B cell (primary cell): ENCODE data around the gene PBX1. TPM values are rescaled to one million over a fixed set of nuclear protein-coding genes. Genes with fewer than 3 reads are reported as not detected.

Experiments
- ATAC-seq: fragments of 200-7000 bp; cut with Tn5 transposase; one replicate; pipeline ENCODE4 v1.10.0; 2021; ENCODE audit warnings: low read depth, mild to moderate bottlenecking, moderate number of reproducible peaks, moderate library complexity
- CTCF ChIA-PET: fragments of 350-600 bp; sonication (Branson Sonifier 250); formaldehyde crosslinking; loops from one replicate; lab custom pipeline; 2021; ENCODE audit warnings: antibody characterized with exemption, inconsistent platforms; lab: Charles Lee
- POLR2A ChIA-PET: fragments of 350-600 bp; sonication (Branson Sonifier 250); formaldehyde crosslinking; loops from one replicate; lab custom pipeline; 2021; ENCODE audit warnings: antibody characterized with exemption; lab: Charles Lee
- DNase-seq: peaks from one replicate; pipeline ENCODE4 v3.0.0; 2013
- H2AFZ ChIP-seq: 2 replicates; pipeline ENCODE4 v1.6.1; 2012; ENCODE audit warnings: mild to moderate bottlenecking, low read depth, low read length; ENCODE audit not compliant: insufficient read depth, poor library complexity, severe bottlenecking
- H3K27ac ChIP-seq, 2 donors: 1 replicate in 1 of 2; 2 replicates in 1 of 2; pipeline ENCODE4 v1.5.1; 2012 to 2013; ENCODE audit warnings: low read length in 2 of 2, mild to moderate bottlenecking in 2 of 2, moderate library complexity in 1 of 2
- H3K27me3 ChIP-seq, 4 experiments: fragments of 200-600 bp in 1 of 4; sonication (generic) in 1 of 4; replicated peaks in 1 of 4; 1 replicate in 2 of 4; 2 replicates in 2 of 4; pipeline versions ENCODE4 v1.6.1 to v1.7.0; 2013 to 2016; ENCODE audit warnings: low read length in 3 of 4, mild to moderate bottlenecking in 2 of 4, mixed read lengths in 1 of 4, moderate library complexity in 1 of 4; ENCODE audit not compliant: insufficient read depth in 4 of 4, control insufficient read depth in 3 of 4; ENCODE audit errors: control extremely low read depth in 1 of 4
- H3K36me3 ChIP-seq, 2 experiments: replicated peaks in 1 of 2; 1 replicate in 1 of 2; 2 replicates in 1 of 2; pipeline versions ENCODE4 v1.6.1 to v1.7.1; 2013; ENCODE audit warnings: low read length in 1 of 2; ENCODE audit not compliant: insufficient read depth in 2 of 2, control insufficient read depth in 1 of 2; ENCODE audit errors: control extremely low read depth in 1 of 2, extremely low read depth in 1 of 2
- H3K4me1 ChIP-seq, 2 donors: fragments of 200-600 bp in 1 of 2; sonication (generic) in 1 of 2; 1 replicate in 1 of 2; 2 replicates in 1 of 2; pipeline versions ENCODE4 v1.5.1 to v1.6.1; 2013 to 2017; ENCODE audit warnings: low read length in 2 of 2; ENCODE audit not compliant: control insufficient read depth in 2 of 2, insufficient read depth in 2 of 2
- H3K4me2 ChIP-seq: replicated peaks from 2 replicates; pipeline ENCODE3; 2012; ENCODE audit warnings: mild to moderate bottlenecking, low read depth, low read length; ENCODE audit not compliant: poor library complexity, severe bottlenecking
- H3K4me3 ChIP-seq, 5 experiments: fragments of 200-600 bp in 1 of 5; sonication (generic) in 1 of 5; 1 replicate in 3 of 5; 2 replicates in 2 of 5; pipeline versions ENCODE4 v1.5.1 to v1.7.0; 2011 to 2016; ENCODE audit warnings: low read length in 4 of 5, mild to moderate bottlenecking in 4 of 5, low read depth in 2 of 5, control low read depth in 1 of 5, moderate library complexity in 1 of 5; ENCODE audit not compliant: insufficient read depth in 1 of 5; ENCODE audit errors: control extremely low read depth in 1 of 5, extremely low read depth in 1 of 5
- H3K79me2 ChIP-seq: fragments of 200-600 bp; sonication (generic); one replicate; pipeline ENCODE4 v1.6.0; 2016; ENCODE audit warnings: low read length; ENCODE audit not compliant: control insufficient read depth, insufficient read depth
- H3K9ac ChIP-seq: fragments of 200-600 bp; sonication (generic); 2 replicates; pipeline ENCODE4 v1.6.1; 2017; ENCODE audit warnings: mild to moderate bottlenecking, low read length, moderate library complexity
- H3K9me3 ChIP-seq, 3 donors: one replicate each; pipeline versions ENCODE4 v1.6.1 to v1.7.1; 2013; ENCODE audit warnings: low read length in 2 of 3; ENCODE audit not compliant: control insufficient read depth in 2 of 3, insufficient read depth in 1 of 3; ENCODE audit errors: control extremely low read depth in 1 of 3
- H4K20me1 ChIP-seq: 2 replicates; pipeline ENCODE4 v1.6.0; 2012; ENCODE audit warnings: mild to moderate bottlenecking, low read length; ENCODE audit not compliant: insufficient read depth, control insufficient read depth, poor library complexity, severe bottlenecking
- H3K27ac Mint-ChIP-seq: one replicate; pipeline ENCODE4 v1.8.0; 2021; ENCODE audit warnings: mixed read lengths
- H3K27me3 Mint-ChIP-seq: one replicate; pipeline ENCODE4 v1.8.0; 2021; ENCODE audit warnings: mixed read lengths
- H3K4me1 Mint-ChIP-seq: one replicate; pipeline ENCODE4 v1.8.0; 2021; ENCODE audit warnings: mixed read lengths
- H3K4me3 Mint-ChIP-seq: one replicate; pipeline ENCODE4 v1.8.0; 2021; ENCODE audit warnings: mixed read lengths
- H3K9me3 Mint-ChIP-seq: one replicate; pipeline ENCODE4 v1.8.0; 2022; ENCODE audit warnings: mixed read lengths; ENCODE audit not compliant: insufficient read depth
- CTCF ChIP-seq: fragments of 200-600 bp; IDR thresholded peaks from one replicate; pipeline ENCODE4 v1.8.0; 2022; ENCODE audit warnings: antibody characterized with exemption, mild to moderate bottlenecking
- EZH2 ChIP-seq: IDR thresholded peaks from 2 replicates; pipeline ENCODE4 v1.6.1; 2012; ENCODE audit warnings: borderline replicate concordance, low read depth, mild to moderate bottlenecking, moderate library complexity, low read length; ENCODE audit not compliant: insufficient read depth, poor library complexity, severe bottlenecking
- WGBS: methylation state at CpG from one replicate; pipeline ENCODE4 v1.1.5; 2013; ENCODE audit warnings: missing lambda C conversion rate; ENCODE audit not compliant: insufficient coverage; 5-methylcytosine and 5-hydroxymethylcytosine counted together
- intact Hi-C: fragments of 100-400 bp; cut with micrococcal nuclease; formaldehyde crosslinking; loops from one replicate; pipeline ENCODE4 v1.10.0; 2022
- polyA plus RNA-seq: library from polyadenylated mRNA; depleted of rRNA; stranded (reverse); fragments of >200 nt; gene quantifications from 2 replicates; pipeline ENCODE4 v1.2.3, GENCODE V29; 2012
- total RNA-seq, 2 donors: library from RNA; stranded (reverse); fragments of 120-200 nt in 1 of 2; gene quantifications; 1 replicate in 1 of 2; 2 replicates in 1 of 2; pipeline versions ENCODE4 v1.2.3 to v1.2.4, GENCODE V29; 2013 to 2022

The PBX1 gene
- total and polyA plus RNA-seq, 2 donors (not counting 1 experiment from before 2014, with no cell fraction given) = 0.32 TPM; not detected in 1

GRCh38 chr1:164726235-164726634 lies 167.3 kb downstream of the PBX1 start:
- ChIA-PET CTCF (no interaction called here), POLR2A (no interaction called here)
- no peak for TF ChIP-seq EZH2
- TF ChIP-seq CTCF = no peak
- DNase-seq (no peak), ATAC-seq (no peak)
- Mint-ChIP-seq H3K4me3 (no peak overlapping the region), H3K27me3 (peaks cover 4% of the 10 kb centered on the region), H3K27ac (no peak overlapping the region), H3K4me1 (no peaks in the 10 kb centered on the region), H3K9me3 (no peaks in the 10 kb centered on the region)
- intact Hi-C loops = no loop called here
- Histone ChIP-seq H3K36me3 (no peaks in the 10 kb centered on the region), H3K4me2 (no peak overlapping the region), H3K79me2 (no peaks in the 10 kb centered on the region), H3K9me3 (peaks cover 0 to 2% (median 0%) of the 10 kb centered on the region in 3 donors), H3K27me3 (peaks cover 0 to 2% (median 0%) of the 10 kb centered on the region in 4 experiments), H3K9ac (no peak overlapping the region), H3K4me1 (no peaks in the 10 kb centered on the region), H3K4me3 (no peak overlapping the region), H2AFZ (no peak overlapping the region), H4K20me1 (no peaks in the 10 kb centered on the region), H3K27ac (no peak overlapping the region)
- 86% methylated on average over 1 of the region's 2 CpGs for WGBS

GRCh38 chr1:164728719-164729118 lies 169.7 kb downstream of the PBX1 start:
- Mint-ChIP-seq H3K27me3 (peaks cover 4% of the 10 kb centered on the region), H3K27ac (no peak overlapping the region), H3K9me3 (no peaks in the 10 kb centered on the region), H3K4me3 (no peak overlapping the region), H3K4me1 (no peaks in the 10 kb centered on the region)
- no peaks in the 10 kb centered on the region for H3K79me2 ChIP-seq
- intact Hi-C loops = no loop called here
- ChIA-PET POLR2A (no interaction called here), CTCF (no interaction called here)
- H3K27ac ChIP-seq = no peak overlapping the region
- no peaks in the 10 kb centered on the region for H3K36me3 ChIP-seq
- H4K20me1 ChIP-seq = no peaks in the 10 kb centered on the region
- no peak for TF ChIP-seq EZH2
- TF ChIP-seq CTCF = no peak
- DNase-seq (no peak), ATAC-seq (no peak)
- H3K27me3 ChIP-seq = no peaks in the 10 kb centered on the region
- H3K9ac ChIP-seq = no peak overlapping the region
- no peaks in the 10 kb centered on the region for H3K9me3 ChIP-seq
- no peak overlapping the region for H2AFZ ChIP-seq
- no peak overlapping the region for H3K4me3 ChIP-seq
- H3K4me2 ChIP-seq = no peak overlapping the region
- 60% methylated on average over 1 of the region's 5 CpGs for WGBS
- no peaks in the 10 kb centered on the region for H3K4me1 ChIP-seq
